HL-60/S4 treated with retinoic acid at 250 ng/mL for 4 days and 3 days (cell line): Measurements from ENCODE around the gene NBPF4.

ENCODE experiments used
- in situ Hi-C: fragments of 300-500 bp; cut with MboI; formaldehyde crosslinking; loops from 2 replicates; pipeline ENCODE4 v1.7.0; 2022; ENCODE audit warnings: low sequenced_read_pairs

The NBPF4 gene

DNA sequence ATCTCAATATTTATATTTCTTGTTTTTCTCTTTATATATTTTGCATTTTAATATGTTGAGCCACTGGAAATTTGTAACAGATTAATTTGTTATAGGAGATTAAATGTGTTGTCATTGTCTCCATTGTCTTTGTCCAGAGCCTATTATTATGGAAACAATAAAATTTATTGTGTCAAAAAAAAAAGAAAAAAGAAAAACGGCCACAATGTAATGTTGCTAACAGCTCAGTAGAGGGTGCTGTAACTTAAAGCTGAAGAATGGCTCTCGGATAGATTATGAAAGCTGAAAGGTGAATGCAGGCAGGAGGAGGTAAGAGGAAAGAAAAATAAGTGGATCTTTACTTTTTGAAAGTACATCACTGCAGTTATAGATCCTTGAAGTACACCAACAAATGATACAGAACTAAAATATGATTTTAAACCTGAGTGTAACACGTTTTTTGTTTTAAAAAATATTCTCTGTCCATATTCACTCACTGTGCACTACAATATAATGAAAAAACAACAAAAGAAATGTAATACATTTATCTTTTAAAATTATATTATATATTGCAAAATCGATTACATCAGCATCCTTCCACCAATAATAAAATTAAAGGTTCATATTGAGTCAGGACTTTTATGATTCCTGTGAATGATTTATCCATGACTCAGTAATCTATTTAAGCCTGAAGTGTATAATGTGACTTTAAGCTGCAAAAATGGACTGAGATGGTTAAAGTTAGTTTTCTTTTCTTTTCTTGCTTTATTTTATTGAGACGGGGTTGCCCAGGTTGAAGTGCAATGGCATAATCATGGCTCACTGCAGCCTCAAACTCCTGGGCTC lies 29.0 kb downstream of the NBPF4 start:
- in situ Hi-C loops, result loop anchor here (25.0 kb wide), 1 partner anchor 122 kb away; no protein-coding TSS in a partner anchor

DNA sequence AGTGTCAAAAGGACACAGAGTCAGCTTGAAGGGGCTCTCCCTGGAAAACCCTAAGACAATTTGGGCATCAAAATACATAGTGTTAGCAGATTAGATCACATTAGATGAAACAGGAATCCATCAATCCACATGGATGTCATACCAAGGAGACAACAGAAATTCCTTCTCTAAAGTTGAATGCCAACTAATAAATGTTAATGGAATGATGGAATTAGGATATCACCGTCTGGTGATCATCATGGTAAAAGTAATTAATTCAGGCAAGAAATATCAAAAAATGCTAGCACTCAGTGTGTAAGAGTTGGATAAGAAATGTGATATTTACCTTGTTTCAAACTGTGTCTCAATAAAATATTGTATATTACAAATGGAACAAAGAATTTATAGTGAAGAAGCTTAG lies 32.9 kb downstream of the NBPF4 start:
- in situ Hi-C loops, result loop anchor here (25.0 kb wide), 1 partner anchor 126 kb away; no protein-coding TSS in a partner anchor

DNA sequence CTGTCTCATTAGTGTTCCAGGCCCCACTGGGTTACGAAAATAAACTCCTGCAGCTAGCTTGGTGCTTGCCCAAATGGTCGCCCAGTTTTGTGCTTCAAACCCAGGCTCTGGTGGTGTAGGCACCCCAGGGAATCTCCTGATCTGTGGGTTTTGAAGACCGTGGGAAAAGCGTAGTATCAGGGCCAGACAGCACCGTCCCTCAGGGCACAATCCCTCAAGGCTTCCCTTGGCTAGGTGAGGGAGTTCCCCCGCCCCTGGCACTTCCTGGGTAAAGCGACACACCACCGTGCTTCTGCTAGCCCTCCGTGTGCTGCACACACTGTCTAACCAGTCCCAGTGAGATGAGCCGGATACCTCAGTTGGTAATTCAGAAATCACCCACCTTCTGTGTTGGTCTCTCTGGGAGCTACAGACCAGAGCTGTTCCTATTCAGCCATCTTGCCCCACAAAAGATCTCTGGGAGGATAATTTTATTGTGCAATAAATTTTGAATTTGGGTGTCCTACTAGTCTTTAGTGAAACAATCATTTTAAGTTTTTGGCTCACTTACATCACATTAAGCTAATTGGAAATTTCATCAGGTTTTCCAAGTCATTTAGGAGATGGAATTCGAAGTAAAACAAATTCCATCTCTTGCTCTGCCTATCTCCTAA lies 34.3 kb downstream of the NBPF4 start:
- in situ Hi-C loops, result loop anchor here (25.0 kb wide), 1 partner anchor 128 kb away; no protein-coding TSS in a partner anchor

DNA sequence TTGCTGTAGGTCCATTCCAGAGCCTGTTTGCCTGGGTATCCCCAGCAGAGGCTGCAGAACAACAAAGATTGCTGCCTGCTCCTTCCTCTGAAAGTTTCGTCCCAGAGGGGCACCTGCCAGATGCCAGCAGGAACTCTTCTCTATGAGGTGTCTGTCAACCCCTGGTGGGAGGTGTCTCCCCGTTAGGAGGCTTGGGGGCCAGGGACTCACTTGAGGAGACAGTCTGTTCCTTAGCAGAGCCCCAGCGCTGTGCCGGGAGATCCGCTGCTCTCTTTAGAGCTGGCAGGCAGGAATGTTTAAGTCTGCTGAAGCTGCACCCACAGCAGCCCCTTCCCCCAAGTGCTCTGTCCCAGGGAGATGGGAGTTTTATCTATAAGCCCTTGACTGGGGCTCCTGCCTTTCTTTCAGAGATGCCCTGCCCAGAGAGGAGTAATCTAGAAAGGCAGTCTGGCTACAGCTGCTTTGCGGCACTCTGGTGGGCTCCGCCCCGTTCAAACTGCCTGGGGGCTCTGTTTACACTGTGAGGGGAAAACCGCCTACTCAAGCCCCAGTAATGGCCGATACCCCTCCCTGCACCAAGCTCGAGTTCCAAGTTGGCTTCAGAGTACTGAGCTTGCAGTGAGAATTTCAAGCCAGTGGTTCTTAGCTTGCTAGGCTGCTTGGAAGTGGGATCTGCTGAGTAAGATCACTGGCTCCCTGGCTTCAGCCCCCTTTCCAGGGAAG lies 35.0 kb downstream of the NBPF4 start:
- in situ Hi-C loops, result loop anchor here (25.0 kb wide), 1 partner anchor 128 kb away; no protein-coding TSS in a partner anchor

DNA sequence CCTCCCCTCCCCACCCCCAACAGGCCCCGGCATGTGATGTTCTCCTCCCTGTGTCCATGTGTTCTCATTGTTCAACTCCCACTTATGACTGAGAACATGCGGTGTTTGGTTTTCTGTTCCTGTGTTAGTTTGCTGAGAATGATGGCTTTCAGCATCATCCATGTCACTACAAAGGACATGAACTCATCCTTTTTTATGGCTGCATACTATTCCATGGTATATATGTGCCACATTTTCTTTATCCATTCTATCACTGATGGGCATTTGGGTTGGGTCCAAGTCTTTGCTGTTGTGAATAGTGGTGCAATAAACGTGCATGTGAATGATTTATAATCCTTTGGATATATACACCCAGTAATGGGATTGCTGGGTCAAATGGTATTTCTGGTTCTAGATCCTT lies 40.3 kb downstream of the NBPF4 start:
- in situ Hi-C loops, result loop anchor here (25.0 kb wide), 1 partner anchor 134 kb away; no protein-coding TSS in a partner anchor

DNA sequence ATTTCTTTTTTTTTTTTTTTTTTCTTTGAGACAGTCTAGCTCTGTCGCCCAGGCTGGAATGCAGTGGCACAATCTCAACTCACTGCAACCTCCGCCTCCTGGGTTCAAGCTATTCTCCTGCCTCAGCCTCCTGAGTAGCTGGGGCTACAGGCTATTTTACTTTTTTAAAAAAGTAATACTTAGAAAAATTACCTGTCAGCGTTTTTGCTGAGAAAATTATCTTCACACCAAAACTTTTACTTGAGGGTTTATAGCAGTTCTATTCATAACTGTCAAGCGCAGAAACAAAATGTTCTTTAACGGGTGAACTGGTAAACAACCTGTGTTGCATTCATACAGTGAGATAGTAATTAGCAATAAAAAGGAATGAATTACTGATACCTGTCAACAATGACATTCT lies 42.2 kb downstream of the NBPF4 start:
- in situ Hi-C loops, result loop anchor here (25.0 kb wide), 1 partner anchor 136 kb away; no protein-coding TSS in a partner anchor

DNA sequence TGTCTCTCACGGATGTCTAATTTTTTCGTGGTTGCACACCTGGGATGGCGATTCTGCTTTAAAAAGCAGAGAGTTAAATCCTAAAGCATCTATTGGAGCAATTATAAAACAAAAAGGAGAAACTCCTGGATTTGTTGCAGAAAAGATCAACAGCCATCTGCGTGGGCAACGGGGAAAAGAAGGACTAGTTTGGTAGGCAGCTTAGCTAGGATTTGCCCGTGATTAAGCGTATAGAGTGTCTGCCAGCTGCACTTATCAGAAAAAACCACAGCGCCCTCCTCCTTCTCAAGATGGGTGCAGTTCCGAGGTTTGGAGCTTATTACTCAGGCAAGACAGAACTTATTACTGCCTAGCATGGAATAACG lies 43.2 kb downstream of the NBPF4 start:
- in situ Hi-C loops, result loop anchor here (25.0 kb wide), 1 partner anchor 137 kb away; no protein-coding TSS in a partner anchor

DNA sequence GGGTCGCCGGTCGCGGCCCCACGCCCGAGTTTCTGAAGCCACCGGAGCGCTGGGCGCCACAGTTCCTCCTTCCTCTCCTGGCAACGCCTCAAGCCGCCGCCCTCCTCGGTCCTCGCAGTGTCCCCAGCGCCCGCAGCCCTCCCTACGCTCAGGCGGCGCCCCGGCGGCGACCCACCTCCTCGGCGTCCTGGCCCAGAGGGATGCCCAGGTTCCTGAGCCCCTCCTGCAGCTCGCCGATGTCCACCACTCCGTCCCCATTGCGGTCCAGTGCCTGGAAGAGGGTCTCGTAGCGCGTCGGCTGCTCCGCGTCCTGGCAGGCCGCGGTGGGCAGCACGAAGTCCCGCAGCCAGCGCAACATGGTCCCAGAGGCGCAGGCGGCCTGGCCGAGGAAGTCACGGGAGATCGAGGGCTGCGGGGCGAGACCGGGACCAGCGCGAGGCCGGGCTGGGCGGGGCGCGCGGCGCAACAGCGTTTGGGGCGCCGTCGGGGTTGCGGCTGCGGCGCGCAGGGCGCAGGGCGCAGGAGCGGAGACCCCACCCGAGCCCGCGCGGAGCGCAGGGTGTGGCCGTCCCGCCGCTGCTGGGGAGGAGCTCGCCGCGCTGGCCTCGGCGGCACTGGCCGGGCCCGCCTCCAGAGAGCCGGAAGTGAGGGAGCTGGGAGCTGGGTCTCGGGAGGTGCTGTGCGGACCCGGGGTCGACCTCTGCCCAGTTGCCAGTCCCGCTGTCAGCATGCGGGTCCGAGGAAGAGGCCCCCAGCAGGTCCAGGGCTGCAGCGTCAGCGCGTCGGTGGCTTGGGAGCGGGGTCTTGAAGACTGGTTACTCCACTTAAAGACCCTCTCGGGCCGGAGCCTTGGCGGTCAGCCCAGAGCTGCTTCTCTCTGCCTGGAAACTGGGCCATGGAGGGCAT lies 43.8 kb downstream of the NBPF4 start, which contains the start of gene SLC25A24:
Gene SLC25A24 (minus strand): TSS at position 563 of the 906 bp plus-strand sequence. CDS start 205 bp downstream, at position 358.
- in situ Hi-C loops, result loop anchor here (25.0 kb wide), 1 partner anchor 137 kb away; no protein-coding TSS in a partner anchor

DNA sequence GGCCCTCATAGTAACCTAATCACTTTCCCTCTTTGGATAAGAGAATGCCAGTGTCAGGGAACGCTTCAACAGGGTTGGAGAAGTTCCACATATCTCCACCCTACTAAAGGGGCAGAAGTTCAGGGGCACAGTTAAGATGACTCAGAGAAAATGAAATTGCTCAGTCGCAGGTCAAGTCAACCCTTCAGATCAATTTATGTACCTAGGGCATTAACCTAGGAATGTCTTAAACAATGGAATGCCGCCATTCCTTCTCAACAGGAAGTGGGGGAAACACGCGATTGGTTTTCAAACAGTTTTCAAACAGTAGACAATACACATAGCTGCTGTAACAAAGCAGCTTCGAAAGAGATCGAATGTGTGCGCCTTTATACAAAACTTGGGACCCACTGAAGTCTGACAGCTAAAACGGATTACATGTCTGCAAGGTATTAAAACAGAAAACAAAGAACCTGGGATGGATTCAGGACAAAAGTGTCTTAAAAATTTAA lies 44.6 kb downstream of the NBPF4 start:
- in situ Hi-C loops, result no loop called here

DNA sequence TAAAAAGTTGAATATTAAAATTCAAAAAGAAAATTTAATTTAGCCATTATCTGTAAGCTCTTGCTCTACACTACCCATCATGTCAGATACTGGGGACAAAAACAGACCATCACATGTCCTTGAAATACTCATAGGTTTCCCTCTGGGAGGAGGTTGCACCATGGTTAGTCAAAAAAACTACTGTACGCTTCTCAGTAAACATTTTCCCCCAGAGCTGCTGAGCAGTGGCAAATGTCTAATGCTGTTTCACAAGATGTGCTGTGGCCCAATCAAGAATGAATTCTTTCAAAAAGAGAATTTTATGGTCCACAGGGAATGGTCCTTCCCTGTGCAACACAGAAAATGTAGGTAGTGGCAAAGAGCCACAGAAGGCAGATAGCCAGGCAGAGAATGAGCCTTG lies 49.8 kb downstream of the NBPF4 start:
- in situ Hi-C loops, result no loop called here

DNA sequence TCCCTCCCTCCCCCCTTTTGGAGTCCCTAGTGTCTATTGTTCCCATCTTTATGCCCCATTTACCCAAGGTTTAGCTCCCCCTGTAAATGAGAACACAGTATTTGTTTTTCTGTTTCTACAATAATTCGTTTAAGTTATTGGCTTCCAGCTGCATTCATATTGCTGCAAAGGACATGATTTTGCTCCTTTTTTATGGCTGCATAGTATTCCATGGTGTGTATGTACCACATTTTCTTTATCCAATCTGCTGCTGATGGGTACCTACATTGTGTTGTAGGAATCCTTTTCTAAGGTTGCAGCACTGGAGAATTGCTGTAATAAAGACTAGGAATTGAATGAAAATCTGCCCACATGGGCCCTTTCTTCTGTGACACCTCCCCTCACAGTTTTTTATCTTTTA lies 50.5 kb downstream of the NBPF4 start:
- in situ Hi-C loops, result no loop called here

DNA sequence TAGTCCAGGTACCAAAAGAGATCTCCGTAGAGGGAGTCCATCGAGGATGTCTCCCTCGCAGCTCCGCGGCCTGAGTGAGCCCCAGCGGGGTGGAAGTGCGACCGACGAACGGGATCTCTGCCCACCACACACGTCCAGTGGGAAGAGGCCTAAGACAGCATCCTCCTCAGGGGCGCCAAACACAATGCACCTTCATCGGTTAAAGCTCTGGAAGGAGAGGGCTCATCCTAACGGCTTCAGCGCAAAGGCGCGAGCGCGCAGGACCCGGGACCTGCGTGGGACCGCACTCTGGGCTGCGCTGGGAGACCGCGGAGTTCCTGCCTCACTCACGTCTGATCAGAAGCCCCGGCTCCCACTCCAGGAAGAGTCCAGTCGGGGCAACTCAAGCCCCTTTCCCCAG lies 51.3 kb downstream of the NBPF4 start:
- in situ Hi-C loops, result no loop called here

DNA sequence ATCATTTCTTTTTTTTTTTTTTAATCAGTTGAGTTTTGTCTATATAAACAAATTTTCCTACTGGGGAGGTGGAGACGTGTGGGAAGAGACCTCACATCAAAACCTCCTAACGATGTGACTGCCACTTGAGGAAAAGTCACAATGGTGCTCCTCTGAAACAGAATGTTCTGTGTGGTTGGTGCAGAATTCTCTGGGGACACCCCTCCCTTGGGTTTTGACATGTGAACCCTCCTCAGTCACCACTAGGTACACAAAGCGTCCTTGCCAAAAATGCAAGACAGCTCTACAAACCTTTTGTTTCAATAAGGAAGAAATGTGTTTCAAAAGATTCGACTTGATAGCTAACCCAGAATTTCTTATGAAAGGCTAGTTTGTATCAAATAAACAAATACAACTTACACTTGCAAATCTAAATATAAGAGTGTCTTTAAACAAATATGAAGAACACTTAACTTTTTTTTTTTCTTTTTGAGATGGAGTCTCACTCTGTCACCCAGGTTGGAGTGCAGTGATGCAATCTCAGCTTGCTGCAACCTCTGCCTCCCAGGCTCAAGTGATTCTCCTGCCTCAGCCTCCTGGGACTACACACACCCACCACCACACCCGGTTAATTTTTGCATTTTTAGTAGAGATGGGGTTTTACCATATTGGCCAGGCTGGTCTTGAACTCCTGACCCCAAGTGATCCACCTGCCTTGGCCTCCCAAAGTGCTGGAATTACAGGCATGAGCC lies 53.0 kb downstream of the NBPF4 start:
- in situ Hi-C loops, result no loop called here

DNA sequence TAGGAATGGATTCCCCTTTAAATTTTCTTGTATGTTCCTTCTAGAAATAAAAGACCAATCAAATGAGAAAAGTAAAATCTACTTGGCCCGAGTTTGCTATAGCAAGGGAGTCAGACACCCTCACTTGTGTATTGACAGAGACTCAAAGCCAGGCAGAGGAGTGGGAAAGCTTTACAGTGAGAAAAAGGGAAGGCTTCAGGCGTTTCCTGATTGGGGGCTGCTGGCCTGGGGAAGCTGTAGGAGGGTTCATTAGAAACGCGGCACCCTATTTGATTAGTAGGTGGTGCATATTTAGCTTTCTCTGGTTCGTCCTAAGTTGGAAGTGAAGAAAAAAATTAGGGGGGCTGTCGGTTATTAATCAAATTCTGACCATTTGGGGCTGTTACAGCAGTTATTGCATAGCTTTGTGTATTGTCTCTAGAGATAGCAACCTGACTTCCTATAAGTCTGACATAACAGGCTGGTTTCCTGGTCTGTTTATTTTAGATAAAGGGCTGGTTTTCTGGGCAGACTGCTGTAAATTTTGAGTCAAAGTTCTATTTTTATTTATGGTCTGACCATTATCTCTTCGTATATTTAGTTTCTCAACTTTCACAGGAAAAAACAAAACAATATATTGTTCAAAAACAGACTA lies 53.8 kb downstream of the NBPF4 start:
- in situ Hi-C loops, result no loop called here

DNA sequence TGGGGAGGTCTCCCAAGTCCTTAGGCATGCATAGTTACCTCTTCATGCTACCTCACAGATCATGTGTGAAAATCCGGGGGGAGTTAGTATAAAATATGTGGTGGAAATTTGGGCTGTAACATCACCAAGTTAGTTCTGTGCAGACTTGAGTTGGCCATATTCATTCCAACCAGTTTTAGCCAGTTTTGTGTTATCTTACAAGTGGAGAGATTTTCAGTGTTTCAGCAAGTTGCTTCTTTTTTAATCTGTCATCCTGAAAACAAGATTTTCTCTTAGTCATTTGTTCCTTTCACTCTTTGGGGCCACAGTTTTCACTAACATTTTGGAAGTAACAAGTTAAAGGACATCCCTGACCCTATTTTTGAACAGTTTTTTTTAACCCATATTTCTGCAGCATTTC lies 55.1 kb downstream of the NBPF4 start:
- in situ Hi-C loops, result no loop called here

DNA sequence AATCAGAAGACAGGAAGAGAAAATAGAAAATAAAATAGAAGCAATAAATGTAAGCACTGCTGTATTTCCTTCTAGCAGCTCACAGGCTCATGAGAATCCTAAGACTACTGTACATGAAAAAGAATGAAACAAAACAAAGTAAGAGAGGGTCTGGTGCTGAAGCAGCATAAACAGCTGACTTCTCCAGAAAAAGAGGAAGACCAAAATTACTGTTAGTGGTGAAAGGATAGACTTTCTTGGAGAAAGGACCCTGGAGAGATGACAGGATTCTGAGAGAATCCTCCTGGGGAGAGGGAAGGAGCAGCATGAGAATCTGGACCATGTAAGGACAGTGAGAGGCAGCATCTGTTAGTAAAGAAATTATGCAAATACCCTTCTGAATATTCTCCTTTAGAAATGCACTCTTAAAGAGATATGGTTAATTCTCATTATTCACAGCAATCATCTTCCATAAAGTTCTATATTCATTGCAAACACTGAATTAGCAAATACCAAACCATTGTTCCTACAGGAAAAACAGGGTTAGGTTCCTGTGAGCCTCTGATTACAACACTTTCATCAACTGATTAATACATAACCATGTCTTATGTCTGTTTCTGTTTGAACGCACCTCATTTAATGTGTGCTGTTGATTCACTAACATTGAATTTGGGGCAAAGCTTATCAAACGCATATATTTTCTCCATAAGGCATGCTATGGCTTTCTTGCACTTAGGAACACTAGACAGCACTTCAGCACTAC lies 60.7 kb downstream of the NBPF4 start:
- in situ Hi-C loops, result no loop called here

DNA sequence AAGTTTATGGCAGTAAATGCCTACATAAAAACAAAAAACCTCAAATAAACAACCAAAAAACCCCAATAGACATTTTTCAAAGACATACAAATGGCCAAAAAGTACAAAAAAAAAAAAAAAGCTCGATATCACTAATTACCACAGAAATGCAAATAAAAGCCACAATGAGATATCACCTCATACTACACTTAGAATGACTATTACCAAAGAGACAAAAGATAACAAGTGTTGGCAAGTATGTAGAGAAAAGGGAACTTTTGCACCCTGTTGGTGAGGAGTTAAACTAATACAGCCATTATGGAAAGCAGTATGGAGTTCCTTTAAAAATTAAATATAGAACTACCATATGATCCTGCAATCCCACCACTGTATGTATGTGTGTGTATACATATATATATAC lies 64.9 kb downstream of the NBPF4 start:
- in situ Hi-C loops, result no loop called here
